VCaP (cell line): ENCODE data around the gene ACER3.

ENCODE experiments used
- H3K27ac ChIP-seq: fragments of 450-650 bp; 2 replicates; pipeline ENCODE4 v1.5.1; 2017
- TF ChIP-seq, protein P1 (sequence below): fragments of 450-650 bp; conservative IDR thresholded peaks from 2 replicates; pipeline ENCODE4 v1.5.1; 2017; ENCODE audit warnings: mild to moderate bottlenecking, moderate library complexity

Gene ACER3

DNA sequence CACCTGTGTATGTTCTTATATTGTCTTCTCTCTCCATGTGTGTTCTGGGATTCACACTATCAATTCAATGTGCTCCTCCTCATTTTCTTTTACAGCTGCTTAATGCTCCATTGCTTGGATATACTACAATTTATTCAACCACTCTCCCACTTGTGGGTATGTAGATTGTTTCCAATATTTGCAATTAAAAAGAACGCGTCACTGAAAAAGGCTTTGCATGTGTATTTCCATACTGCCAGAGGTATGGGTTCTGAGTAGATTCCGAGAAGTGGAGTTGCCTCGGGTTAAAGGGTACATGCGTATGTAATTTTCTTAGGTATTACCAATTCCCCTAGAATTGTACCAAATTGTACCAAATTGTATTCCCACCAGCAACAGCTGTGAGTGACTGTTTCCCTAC is 199.1 kb downstream of the ACER3 start:
- peak overlapping the region; percentile 95 for H3K27ac ChIP-seq
- TF ChIP-seq, protein P1, sequence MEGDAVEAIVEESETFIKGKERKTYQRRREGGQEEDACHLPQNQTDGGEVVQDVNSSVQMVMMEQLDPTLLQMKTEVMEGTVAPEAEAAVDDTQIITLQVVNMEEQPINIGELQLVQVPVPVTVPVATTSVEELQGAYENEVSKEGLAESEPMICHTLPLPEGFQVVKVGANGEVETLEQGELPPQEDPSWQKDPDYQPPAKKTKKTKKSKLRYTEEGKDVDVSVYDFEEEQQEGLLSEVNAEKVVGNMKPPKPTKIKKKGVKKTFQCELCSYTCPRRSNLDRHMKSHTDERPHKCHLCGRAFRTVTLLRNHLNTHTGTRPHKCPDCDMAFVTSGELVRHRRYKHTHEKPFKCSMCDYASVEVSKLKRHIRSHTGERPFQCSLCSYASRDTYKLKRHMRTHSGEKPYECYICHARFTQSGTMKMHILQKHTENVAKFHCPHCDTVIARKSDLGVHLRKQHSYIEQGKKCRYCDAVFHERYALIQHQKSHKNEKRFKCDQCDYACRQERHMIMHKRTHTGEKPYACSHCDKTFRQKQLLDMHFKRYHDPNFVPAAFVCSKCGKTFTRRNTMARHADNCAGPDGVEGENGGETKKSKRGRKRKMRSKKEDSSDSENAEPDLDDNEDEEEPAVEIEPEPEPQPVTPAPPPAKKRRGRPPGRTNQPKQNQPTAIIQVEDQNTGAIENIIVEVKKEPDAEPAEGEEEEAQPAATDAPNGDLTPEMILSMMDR: no peak

DNA sequence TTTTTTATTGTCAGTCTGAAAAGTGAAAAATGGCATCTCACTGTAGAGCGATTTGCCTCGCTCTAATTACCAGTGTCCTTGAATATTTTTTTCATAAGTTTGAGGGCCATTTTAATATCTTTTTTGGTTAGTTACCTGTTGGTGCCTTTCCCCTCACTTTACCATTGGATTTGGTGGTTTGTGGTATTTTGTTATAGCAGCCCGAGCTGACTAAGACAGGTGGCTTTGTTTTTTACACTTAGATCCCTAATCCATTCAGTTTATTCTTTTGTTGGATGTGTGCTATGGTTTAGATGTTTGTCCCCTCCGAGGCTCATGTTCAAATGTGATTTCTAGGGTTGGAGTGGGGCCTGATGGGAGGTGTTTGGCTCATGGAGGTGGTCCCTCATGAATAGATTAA is 199.5 kb downstream of the ACER3 start:
- TF ChIP-seq, protein P1: no peak

DNA sequence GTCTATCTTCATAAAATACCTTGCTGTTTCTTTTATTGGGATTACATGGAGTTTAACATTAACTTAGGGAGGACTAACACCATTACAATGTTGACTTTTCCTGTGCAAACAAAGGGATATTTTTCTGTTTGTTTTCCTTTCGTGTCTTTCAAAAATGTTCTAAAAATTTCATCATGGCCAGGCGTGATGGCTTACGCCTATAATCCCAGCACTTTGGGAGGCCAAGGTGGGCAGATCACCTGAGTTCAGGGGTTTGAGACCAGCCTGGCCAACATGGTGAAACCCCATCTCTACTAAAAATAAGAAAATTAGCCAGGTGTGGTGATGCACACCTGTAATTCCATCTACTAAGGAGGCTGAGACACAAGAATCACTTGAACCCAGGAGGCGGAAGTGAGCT is 200.5 kb downstream of the ACER3 start:
- peak overlapping the region; percentile 95 for H3K27ac ChIP-seq

More for the DNA sequence above, 199.5 kb downstream of the ACER3 start:
- peak overlapping the region; percentile 95 for H3K27ac ChIP-seq

DNA sequence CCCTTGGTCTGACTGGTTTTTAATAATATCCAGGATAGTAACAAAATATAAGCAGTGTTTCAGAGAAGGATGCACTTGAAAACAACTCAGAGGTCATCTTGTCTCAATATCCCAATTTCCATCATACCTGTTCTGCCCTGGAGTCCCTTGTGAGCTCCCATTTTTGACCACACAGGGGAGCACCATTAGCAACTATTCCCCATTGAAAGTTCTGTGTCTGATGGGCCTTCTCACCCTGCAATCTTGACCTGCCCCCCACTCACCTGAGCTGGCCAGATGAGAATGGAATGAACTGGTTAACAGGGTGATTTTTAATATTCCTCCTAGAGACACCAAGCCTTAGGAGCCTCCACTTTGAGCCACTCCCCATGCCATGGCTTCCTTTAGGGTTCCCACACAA is 202.2 kb downstream of the ACER3 start:
- TF ChIP-seq, protein P1: no peak
- H3K27ac ChIP-seq: peak overlapping the region; percentile 95; the same call in 1 of the 2 replicates

DNA sequence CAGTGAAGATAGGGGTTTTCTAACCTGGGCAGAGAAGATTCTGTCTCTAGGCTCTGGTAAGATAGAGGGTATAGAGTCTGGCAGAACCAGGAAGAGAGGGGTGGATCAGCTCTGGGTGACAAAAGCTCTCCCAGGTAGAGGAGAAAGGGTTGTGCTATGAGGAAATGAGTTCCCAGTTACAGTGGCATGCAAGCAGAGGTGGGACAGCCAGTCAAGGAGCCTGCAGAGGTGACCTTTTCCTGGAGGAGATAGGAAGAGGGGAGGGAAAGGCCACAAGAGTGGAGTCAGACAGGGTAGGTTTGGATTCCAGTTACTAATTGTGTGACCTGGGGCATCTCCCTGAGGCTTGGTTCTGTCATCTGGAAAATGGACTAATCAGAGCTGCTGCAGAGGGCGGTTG is 202.7 kb downstream of the ACER3 start:
- H3K27ac ChIP-seq: peak overlapping the region; percentile 95; the same call in 1 of the 2 replicates
- TF ChIP-seq, protein P1: no peak

DNA sequence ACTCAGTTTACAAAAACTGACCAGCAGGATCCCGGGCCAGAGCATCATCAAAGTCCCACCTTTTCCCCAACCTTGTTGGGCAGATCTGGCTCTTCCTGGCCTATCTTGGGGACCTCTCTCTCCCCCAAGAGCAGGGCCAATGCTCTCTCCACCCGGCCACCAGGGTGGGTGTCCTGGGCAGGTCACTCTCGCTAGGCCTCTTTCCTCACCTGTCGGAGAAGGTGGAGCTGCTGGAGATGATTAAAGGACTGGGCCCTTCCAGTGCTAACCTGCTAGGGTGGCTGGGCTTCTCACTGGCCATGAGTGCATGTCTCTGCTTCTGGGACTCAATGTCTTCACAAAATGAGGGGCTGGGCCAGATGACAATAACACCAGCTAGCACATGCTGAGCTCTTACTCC is 203.1 kb downstream of the ACER3 start:
- H3K27ac ChIP-seq: peak overlapping the region; percentile 95; the same call in 1 of the 2 replicates
- TF ChIP-seq, protein P1: no peak

DNA sequence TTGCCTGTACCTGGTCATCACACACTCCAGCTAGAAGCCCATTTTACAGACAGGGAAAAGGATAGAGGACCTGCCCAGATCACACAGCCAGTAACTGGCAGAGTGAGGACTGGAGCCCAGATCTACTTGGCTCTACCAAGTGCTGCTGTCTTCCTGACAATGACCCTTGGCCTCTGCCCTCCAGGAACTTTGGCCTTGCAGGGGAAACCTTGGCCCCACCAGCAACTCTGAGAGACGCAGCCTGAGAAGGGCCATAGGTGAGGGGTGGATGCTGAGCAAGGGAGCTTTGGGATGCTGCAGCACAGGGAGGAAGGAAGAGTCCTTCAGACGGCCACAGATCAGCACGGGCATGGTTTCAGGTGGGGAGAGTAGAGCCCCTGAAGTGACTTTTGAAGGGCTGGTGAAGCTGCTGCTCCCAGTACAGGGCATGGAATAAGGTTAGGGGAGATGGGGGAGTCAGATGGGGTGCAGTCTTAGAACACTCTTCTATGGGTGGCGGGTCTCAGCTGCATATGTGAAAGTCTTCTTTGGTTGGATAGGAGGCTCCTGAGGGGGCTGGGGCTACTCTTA is 204.0 kb downstream of the ACER3 start:
- TF ChIP-seq, protein P1: no peak

DNA sequence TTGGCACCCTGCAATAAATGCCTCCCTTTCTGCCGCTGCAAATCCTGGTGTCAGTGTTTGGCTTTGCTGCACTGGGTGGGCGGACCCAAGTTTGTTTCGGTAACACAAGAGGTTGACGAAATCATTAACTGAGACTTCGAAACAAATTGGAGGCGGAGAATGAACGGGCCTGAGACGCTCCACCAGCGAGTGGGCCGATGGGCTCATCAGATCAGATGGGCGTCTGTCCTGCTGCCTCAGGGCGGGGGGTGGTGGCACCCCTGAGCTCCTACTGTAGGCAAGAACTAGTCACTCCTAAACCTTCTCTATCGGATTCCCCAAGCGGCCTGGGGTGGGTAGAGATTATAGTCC is 205.1 kb downstream of the ACER3 start:
- TF ChIP-seq, protein P1: no peak
- peak overlapping the region; percentile 95 for H3K27ac ChIP-seq

More for the DNA sequence above, 204.0 kb downstream of the ACER3 start:
- peak overlapping the region; percentile 95 for H3K27ac ChIP-seq
